Ovary (tissue), 3 donors: ENCODE measurements around the gene DYNLT2.

Experiments used
- CTCF ChIP-seq, 3 donors: fragments of 450-650 bp in 2 of 3; fragments of 200-600 bp in 1 of 3; IDR thresholded peaks; one replicate each; pipeline versions ENCODE4 v1.5.1 to v1.8.0; 2016 to 2022; ENCODE audit warnings: antibody characterized with exemption in 3 of 3, mild to moderate bottlenecking in 1 of 3
- POLR2A ChIP-seq: fragments of 450-650 bp; IDR thresholded peaks from one replicate; pipeline ENCODE4 v1.6.1; 2017; ENCODE audit warnings: antibody characterized with exemption, mild to moderate bottlenecking, moderate library complexity
- donor health status: DM: no; HTN: no; CAD: no.

DNA sequence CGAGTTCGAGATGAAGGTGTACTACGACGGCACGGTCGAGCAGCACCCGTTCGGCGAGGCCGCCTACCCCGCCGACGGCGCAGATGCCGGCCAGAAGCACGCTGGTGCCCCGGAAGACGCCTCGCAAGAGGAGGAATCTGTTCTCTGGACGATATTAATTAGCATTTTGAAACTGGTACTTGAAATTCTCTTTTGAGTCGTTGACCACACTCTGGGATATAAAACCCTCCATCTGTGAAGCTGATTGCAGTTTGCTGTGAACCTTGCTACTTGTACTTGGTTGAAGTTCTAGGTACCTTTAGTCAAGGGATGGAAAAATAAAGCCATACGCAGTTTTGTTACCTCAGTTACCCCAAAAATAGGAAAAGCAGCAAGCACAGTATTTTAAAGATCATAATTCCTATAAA, 48.5 kb downstream of the DYNLT2 start:
- TF ChIP-seq CTCF (IDR thresholded peaks at IDR 0.05): no peak
- TF ChIP-seq POLR2A: no peak
